Neural crest cell (in vitro differentiated cells): Measurements from ENCODE around the gene XYLT1. TPM values are rescaled to one million over a fixed set of nuclear protein-coding genes. Genes with fewer than 3 reads are reported as not detected.
A peak's percentile ranks its signal among the peaks of the same experiment; 100 is the strongest.

Source experiments
- DNase-seq: peaks from one replicate; pipeline ENCODE4 v3.0.0; 2021; ENCODE audit warnings: low read depth, mixed read lengths, low spot score
- H3K27ac Mint-ChIP-seq: one replicate; pipeline ENCODE4 v1.8.0; 2021; ENCODE audit warnings: mild to moderate bottlenecking, mixed read lengths; ENCODE audit not compliant: unreplicated experiment
- H3K27me3 Mint-ChIP-seq: 2 replicates; pipeline ENCODE4 v1.8.0; 2021; ENCODE audit warnings: low read depth, mild to moderate bottlenecking, mixed read lengths
- H3K36me3 Mint-ChIP-seq: 2 replicates; pipeline ENCODE4 v1.8.0; 2021; ENCODE audit warnings: low read depth, mild to moderate bottlenecking, mixed read lengths
- H3K4me1 Mint-ChIP-seq: 2 replicates; pipeline ENCODE4 v1.8.0; 2021; ENCODE audit warnings: mixed read lengths
- H3K4me3 Mint-ChIP-seq: one replicate; pipeline ENCODE4 v1.8.0; 2021; ENCODE audit warnings: mild to moderate bottlenecking, mixed read lengths
- H3K9me3 Mint-ChIP-seq: 2 replicates; pipeline ENCODE4 v1.8.0; 2021; ENCODE audit warnings: mixed read lengths
- CTCF ChIP-seq: fragments of 200-600 bp; sonication (generic); conservative IDR thresholded peaks from 2 replicates; pipeline ENCODE4 v1.5.0; 2021; ENCODE audit warnings: antibody characterized with exemption, mild to moderate bottlenecking
- total RNA-seq: library from RNA; stranded (reverse); gene quantifications from 2 replicates; pipeline ENCODE4 v1.2.1, GENCODE V29; 2021

XYLT1 gene
- total RNA-seq, 1 donor from 2014 or later, result 15.0 TPM

DNA sequence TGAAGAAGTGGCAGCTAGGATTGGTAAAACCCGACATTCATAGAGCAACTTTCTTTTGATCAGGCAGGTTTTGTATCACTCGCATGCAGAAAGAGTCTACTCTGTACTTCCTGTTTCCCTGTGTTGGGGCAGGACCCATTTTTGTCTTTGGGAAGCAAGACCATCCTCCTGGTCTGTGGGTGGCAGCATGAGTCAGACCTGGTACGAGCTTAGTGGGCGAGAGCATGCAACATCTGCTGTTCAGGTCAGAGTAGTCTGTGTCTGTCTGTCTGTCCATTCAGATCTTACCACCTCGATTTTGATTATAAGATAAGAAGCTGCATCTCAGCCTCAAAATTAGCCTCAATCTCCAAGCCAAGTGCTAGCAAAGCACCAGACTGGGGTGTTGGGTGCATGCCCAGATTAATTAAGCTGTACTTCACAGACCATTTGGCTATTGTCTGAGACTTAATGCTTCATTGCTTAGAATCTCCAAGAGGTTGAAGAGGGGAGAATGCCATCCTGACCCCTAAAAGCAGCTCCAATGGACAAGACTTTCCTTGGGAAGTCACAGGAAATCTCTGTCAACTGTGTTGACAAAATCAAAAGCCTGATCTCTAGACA, 110.9 kb downstream of the XYLT1 start:
- no peak for TF ChIP-seq CTCF
- peak overlapping the region; percentile 69 for H3K27ac Mint-ChIP-seq
- no peaks in the 10 kb centered on the region for H3K9me3 Mint-ChIP-seq
- H3K4me1 Mint-ChIP-seq, result peaks cover 67% of the 10 kb centered on the region
- H3K4me3 Mint-ChIP-seq, result no peak overlapping the region
- peaks cover 4% of the 10 kb centered on the region for H3K36me3 Mint-ChIP-seq
- no peaks in the 10 kb centered on the region for H3K27me3 Mint-ChIP-seq
- no peak for DNase-seq

- peaks cover 4% of the 10 kb centered on the region for H3K36me3 Mint-ChIP-seq
- H3K27ac Mint-ChIP-seq, result peak overlapping the region; percentile 52
- peaks cover 70% of the 10 kb centered on the region for H3K4me1 Mint-ChIP-seq
- H3K27me3 Mint-ChIP-seq, result no peaks in the 10 kb centered on the region
- H3K9me3 Mint-ChIP-seq, result no peaks in the 10 kb centered on the region
- no peak for DNase-seq
- no peak for TF ChIP-seq CTCF
- H3K4me3 Mint-ChIP-seq, result peak overlapping the region; percentile 68
Measured at GRCh38 chr16:17358846-17359245, 111.9 kb downstream of the XYLT1 start.

DNA sequence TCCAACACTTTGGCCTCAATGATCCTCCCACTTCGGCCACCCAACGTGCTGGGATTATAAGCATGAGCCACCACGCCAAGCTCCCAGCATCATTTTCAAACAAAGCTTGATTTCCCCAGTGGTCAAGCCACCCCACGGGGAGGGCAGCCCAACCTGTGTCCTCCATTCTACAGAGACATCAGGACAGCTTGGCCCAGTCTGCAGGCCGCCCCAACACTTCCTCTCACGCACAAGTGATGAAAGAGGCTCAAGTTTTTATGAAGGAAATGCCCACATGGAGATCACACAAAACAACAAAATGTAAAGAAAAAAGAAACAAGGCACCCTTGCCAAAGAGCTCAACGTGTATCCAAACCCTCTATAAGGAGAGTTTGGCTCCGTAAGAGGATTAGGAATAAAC, 112.4 kb downstream of the XYLT1 start:
- Mint-ChIP-seq H3K27ac (peak overlapping the region; percentile 52), H3K4me3 (peak overlapping the region; percentile 68), H3K9me3 (no peaks in the 10 kb centered on the region), H3K27me3 (no peaks in the 10 kb centered on the region), H3K4me1 (peaks cover 75% of the 10 kb centered on the region), H3K36me3 (peaks cover 4% of the 10 kb centered on the region)
- no peak for DNase-seq
- no peak for TF ChIP-seq CTCF

- H3K27me3 Mint-ChIP-seq, result no peaks in the 10 kb centered on the region
- no peaks in the 10 kb centered on the region for H3K9me3 Mint-ChIP-seq
- TF ChIP-seq CTCF, result no peak
- H3K36me3 Mint-ChIP-seq, result peaks cover 4% of the 10 kb centered on the region
- no peak for DNase-seq
- peaks cover 76% of the 10 kb centered on the region for H3K4me1 Mint-ChIP-seq
- H3K27ac Mint-ChIP-seq, result peak overlapping the region; percentile 60
- peak overlapping the region; percentile 64 for H3K4me3 Mint-ChIP-seq
Measured at GRCh38 chr16:17357307-17358062, 113.3 kb downstream of the XYLT1 start.

- no peaks in the 10 kb centered on the region for H3K9me3 Mint-ChIP-seq
- no peak overlapping the region for H3K27ac Mint-ChIP-seq
- peaks cover 80% of the 10 kb centered on the region for H3K4me1 Mint-ChIP-seq
- H3K4me3 Mint-ChIP-seq, result no peak overlapping the region
- no peak for DNase-seq
- H3K36me3 Mint-ChIP-seq, result peaks cover 4% of the 10 kb centered on the region
- no peaks in the 10 kb centered on the region for H3K27me3 Mint-ChIP-seq
- no peak for TF ChIP-seq CTCF
Measured at GRCh38 chr16:17356243-17356933, 114.4 kb downstream of the XYLT1 start.
